GM18520 (cell line): Measurements from ENCODE around the gene IQGAP1.

Experiments
- ATAC-seq: cut with Tn5 transposase; IDR thresholded peaks from one replicate; pipeline ENCODE4 v1.9.1; 2021; ENCODE audit not compliant: unreplicated experiment

IQGAP1 gene

DNA sequence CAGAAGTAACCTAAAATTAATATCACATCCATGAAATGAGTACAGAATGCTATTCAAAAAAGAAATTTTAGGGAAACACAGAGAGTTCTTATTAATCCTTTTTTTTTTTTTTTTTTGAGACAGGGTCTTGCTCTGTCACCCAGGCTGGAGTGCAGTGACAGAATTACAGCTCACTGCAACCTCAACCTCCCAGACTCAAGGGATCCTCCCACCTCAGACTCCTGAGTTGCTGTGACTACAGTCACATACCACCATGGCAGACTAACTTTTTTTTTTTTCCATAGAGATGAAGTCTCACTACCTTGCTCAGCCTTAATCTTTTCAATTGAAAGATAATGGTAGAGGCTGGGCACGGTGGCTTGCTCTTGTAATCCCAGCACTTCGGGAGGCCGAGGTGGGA is 135.3 kb downstream of the IQGAP1 start:
- no peak for ATAC-seq

DNA sequence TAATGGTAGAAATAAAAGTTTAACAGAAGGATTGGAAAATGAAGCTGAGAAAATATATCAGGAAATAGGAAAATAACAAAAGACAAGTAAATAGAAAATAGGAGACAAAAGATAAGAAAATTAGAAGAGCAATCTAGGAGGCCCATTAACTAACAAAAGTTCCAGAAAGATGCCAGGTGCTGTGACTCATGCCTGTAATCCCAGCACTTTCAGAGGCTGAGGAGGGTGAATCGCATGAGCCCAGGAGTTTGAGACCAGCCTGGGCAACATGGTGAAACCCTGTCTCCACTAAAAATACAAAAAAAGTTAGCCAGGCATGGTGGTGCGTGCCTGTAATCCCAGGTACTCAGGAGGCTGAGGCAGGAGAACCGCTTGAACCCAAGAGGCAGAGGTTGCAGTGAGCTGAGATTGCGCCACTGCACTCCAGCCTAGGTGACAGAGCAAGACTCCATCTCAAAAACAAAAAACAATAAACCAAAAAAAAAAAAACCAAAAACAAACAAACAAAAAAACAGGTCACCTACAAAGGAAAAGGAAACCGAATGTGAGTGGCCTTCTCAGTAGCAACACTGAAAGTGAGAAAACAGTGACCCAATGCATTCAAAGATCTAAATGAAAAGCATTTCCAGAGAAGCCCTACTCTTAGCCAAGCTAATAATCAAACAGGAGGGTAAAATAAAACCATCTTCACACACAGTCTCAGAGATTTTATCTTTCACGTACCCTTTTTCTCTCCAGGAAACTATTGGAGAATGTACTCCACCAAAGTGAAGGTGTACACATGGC is 136.2 kb downstream of the IQGAP1 start:
- peak; percentile 61 for ATAC-seq

DNA sequence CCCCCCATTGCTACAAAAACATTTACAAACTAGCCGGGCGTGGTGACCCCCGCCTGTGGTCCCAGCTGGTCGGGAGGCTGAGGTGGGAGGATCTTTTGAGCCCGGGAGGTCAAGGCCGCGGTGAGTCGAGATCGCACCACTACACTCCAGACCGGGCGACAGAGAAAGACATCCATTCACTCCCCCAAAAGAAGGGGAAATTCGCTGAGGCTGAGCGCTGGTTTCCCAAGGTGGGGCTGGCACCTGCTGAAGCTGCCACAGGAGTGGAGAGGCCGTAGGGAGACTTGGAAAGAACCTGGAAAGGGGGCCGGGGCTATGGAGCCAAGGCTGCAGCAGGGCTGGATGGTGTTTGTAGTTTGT is 140.9 kb downstream of the IQGAP1 start:
- no peak for ATAC-seq

DNA sequence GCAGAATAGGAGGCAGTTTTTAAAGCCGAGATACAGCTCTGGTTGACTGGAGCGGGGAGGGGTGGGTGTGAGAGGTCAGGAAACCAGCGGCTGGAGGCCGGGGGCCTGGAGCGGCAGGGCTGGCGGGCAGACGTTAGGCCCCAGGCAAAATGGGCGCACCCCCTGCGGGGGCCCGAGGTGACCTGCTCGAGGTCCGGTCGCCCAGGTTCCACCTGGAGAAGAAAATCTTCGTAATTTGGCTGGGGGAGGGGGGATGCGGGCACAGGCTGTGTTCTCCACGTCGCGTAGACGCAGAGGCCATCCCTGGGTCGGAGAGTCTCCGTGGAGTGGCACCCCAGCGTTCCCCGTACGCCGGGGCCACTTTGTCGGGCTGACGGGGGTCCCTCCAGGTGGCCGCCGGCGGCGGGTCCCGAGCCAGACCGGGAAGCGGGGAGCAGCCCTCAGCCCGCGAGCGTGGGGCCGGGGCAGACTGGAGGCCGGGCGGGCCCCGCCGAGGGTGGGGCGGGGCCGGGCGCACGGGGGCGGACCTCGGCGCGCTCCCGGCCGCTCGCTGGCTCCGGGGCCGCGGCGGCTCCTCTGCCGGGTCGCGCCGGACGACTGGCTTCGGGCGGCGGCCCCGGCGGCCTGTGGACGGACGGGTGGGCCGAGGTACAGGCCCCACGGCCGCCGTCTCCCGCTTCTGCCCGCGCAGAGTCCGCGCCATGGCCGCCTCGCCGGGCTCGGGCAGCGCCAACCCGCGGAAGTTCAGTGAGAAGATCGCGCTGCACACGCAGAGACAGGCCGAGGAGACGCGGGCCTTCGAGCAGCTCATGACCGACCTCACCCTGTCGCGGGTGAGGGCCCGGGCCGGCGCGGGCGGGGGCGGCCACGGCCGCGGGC is 141.6 kb downstream of the IQGAP1 start, which contains the start of gene CRTC3:
Gene CRTC3 (plus strand): TSS at position 553 of the 879 bp plus-strand sequence. CDS start 149 bp downstream, at position 702.
- ATAC-seq: peak; percentile 78

DNA sequence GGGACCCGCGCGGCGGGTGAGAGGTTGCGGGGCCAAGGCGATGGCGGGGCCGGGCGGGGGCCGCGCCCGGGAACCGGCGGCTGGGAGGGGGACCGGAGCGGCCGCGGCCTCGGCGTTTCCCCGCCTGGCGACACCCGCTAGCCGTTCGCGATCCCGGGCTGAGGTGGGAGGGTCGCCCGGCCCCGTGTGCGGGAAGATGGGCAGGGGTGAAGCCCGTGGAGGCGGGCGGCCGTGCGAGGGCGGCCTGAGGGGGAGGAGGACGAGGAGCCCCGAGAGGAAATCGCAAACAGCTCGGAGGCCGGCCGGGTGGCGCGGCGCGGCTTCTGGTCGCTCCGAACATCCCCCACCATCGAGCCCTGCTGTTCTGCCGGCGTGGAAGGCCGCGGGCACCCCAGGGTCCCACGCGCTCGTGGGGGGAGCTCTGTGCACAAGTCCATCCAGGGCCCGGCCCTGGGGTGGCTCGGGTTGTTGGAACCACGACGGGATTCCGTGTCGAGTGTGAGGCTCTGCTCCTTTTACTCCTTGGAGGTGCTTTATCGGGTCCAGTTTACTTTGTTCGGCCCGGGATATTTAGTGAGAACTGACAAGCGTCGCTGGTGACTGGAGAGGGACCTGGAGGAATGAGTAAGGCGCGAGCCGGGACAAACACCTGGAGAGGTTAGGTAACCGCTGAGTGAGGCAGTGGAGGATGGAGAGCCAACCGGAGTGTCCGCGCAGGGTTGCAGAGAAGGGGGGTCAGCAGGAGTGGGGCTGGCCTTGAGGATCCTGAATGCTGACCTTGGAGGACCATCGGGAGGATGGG is 142.4 kb downstream of the IQGAP1 start:
- ATAC-seq: peak; percentile 22

DNA sequence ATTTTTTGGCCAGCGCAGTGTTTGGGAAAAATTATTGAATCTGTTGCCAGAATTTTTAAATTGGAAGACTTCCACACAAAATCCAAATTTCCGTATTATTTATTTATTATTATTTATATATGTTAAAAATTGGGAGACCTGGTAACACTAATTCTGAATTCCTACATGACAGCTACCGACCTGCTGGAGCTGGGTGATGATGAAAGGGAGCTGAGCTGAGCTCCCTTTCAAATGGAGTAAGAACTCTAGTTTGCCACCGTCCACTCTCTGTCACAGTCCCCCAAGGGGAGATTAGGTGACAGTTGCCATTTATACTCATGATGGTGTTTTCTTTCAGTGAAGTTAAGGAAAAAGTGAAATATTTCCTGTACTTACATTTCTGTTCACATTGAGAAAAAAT is 143.1 kb downstream of the IQGAP1 start:
- no peak for ATAC-seq

DNA sequence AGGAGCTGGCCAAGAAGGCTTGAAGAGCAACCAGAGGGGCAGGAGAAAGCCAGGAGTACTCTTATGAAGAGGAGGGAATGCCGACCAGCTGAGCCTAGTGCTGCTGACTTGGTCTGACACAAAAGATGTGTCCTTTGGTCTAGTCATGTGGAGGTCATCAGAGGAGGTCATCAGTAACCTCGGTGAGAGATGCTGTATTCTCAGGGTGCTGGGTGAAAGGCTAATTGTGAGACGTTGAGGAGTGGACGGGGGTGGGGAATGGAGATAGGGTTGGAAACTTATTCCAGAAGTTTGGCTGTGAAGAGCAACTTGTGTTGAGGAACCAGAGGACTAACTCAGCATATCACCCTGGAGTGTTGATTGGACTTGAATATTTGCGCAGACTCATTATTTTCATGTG is 147.2 kb downstream of the IQGAP1 start:
- ATAC-seq: no peak

DNA sequence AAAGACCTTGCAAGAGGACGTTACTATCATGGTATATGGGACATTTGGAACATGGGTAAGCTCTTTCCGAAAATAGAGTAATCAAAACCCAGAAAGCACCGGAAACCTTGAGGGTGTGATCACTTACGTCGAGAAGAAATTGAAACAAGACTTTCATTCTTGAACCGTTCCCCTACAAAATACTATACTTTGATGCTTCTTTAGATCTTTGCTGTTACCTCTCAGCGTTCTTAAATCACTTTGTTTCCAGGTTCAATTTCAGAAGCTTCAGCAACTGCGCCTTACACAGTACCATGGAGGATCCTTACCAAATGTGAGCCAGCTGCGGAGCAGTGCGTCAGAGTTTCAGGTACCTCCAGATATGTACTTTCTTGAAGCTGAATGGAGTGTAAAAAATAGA is 151.7 kb downstream of the IQGAP1 start:
- no peak for ATAC-seq

DNA sequence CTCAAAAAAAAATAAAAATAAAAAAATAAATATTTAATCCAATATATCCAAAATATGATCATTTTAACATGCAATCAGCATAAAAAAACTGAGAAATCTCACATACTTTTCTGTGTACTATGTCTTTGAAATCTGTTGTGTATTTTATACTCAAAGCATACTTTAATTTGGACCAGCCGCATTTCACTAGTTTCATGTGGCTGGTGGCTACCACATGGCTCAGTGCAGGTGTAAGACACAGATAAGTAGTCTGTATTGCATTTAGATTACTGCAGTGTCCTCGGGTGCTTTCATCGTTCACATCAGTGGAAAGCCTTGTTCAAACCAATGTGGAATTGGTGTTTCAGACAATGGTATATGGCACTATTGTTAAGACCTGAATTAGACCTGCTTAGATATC is 152.7 kb downstream of the IQGAP1 start:
- ATAC-seq: no peak

DNA sequence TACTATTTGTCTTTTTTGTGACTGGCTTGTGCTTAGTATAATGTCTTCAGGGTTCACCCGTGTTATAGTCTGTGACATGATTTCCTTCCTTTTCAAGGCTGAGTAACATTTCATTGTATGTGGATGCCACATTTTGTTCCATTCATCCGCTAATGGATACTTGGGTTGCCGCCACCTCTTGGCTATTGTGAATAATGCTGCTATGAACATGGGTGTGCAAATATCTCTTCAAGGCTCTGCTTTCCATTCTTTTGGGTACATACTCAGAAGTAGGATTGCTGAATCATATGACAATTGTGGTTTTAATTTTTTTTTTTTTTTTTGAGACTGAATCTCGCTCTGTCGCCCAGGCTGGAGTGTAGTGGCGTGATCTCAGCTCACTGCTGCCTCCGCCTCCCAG is 157.1 kb downstream of the IQGAP1 start:
- ATAC-seq: no peak

DNA sequence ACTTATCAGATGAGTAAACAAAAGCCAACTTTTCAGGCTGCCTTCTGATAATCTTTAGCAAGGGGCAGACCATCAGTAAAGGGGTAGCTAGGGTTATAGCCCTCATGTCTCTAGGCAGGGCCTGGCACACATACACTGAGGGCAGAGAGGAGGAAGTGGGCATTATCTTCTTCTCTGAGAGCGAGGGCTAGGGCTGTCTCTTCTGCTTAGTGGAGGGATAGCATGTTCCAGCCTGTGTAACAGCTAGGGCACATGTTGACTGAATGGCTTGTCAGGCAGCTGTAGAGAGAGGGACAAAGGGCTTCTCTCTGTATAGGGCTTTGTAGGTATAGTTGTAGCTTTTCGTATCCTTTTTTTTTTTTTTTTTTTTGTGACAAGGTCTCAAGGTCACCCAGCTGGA is 159.5 kb downstream of the IQGAP1 start:
- ATAC-seq: no peak

DNA sequence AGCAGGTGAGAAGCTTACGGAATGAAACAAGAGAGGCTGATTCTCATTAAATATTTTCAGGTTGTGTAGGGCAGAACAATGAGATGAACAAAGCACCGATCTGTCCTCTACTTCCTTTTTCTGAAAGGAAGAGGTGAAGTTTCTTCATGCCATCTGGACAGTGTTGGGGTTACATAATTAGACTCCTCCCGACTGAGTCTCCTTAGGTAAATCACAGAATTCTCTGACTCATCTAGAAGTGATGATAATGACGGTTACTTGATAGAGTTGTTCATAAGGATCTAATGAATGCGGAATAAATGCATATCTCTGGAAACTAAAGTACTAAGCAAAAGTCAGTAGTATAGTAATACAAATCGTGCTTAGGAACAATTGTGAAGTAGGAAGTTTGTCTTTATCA is 162.9 kb downstream of the IQGAP1 start:
- ATAC-seq: no peak
